Tibial artery (tissue), 4 donors: ENCODE data around the gene NR4A1.

Experiments used
- DNase-seq, 2 donors: peaks; one replicate each; pipeline ENCODE4 v3.0.0-alpha.2; 2019
- H3K27ac ChIP-seq, 2 donors: fragments of 200-600 bp; sonication (generic) in 1 of 2; 1 replicate in 1 of 2; 2 replicates in 1 of 2; pipeline ENCODE4 v1.5.1; 2018 to 2019; ENCODE audit warnings: mild to moderate bottlenecking in 1 of 2
- H3K27me3 ChIP-seq, 2 donors: fragments of 200-600 bp; sonication (generic) in 1 of 2; one replicate each; pipeline versions ENCODE4 v1.5.1 to v1.6.0; 2016 to 2019
- H3K36me3 ChIP-seq, 3 donors: fragments of 200-600 bp; sonication (generic) in 2 of 3; one replicate each; pipeline ENCODE4 v1.5.1; 2016 to 2019; ENCODE audit warnings: mild to moderate bottlenecking in 2 of 3
- H3K4me1 ChIP-seq, 4 donors: fragments of 200-600 bp; sonication (generic) in 2 of 4; 1 replicate in 3 of 4; 2 replicates in 1 of 4; pipeline ENCODE4 v1.5.1; 2016 to 2019
- H3K4me3 ChIP-seq, 2 donors: fragments of 200-600 bp; sonication (generic) in 1 of 2; 1 replicate in 1 of 2; 2 replicates in 1 of 2; pipeline ENCODE4 v1.5.1; 2018 to 2019; ENCODE audit warnings: mild to moderate bottlenecking in 2 of 2
- H3K9me3 ChIP-seq, 3 donors: fragments of 200-600 bp; sonication (generic) in 1 of 3; one replicate each; pipeline ENCODE4 v1.5.1; 2016 to 2019
- intact Hi-C: fragments of 100-400 bp; cut with DNase I; formaldehyde crosslinking; loops from one replicate; pipeline ENCODE4 v1.15.0; 2023; ENCODE audit warnings: low total_unique reads
- TF ChIP-seq, protein P1 (sequence below), 2 experiments: fragments of 200-600 bp in 1 of 2; fragments of 450-650 bp in 1 of 2; IDR thresholded peaks; one replicate each; pipeline ENCODE4 v1.5.1; 2017 to 2019; ENCODE audit warnings: antibody characterized with exemption in 2 of 2, mild to moderate bottlenecking in 1 of 2, moderate library complexity in 1 of 2

Gene NR4A1

DNA sequence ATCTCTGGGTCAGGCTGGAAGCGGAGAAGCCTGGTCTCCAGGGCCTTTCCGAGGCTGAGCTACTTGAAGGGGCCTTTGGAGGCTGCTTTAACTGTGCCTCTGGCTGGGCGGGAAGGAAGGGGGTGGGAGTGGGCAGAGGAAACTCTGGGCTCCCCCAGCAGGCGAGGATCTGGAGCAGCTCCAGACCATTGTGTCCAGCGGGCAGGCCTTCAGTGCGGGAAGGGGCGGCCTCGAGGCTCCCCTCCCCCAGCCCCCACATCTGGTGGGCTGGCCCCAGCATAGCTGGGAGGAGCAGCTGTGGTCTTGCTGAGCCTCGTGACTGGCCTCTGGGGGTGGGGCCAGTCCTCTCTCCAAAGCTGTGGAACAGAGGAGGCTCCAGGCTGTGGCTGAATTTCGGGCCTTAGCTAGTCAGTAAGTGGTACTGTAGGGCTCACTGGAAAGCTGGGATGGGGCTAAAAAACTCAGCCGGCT lies 41.1 kb upstream of the NR4A1 start:
- no peaks in the 10 kb centered on the region for H3K9me3 ChIP-seq
- peak; percentile 84 to 85 for DNase-seq
- intact Hi-C loops = no loop called here
- peaks cover 0 to 18% (median 16%) of the 10 kb centered on the region in 3 donors for H3K36me3 ChIP-seq
- TF ChIP-seq, protein P1, sequence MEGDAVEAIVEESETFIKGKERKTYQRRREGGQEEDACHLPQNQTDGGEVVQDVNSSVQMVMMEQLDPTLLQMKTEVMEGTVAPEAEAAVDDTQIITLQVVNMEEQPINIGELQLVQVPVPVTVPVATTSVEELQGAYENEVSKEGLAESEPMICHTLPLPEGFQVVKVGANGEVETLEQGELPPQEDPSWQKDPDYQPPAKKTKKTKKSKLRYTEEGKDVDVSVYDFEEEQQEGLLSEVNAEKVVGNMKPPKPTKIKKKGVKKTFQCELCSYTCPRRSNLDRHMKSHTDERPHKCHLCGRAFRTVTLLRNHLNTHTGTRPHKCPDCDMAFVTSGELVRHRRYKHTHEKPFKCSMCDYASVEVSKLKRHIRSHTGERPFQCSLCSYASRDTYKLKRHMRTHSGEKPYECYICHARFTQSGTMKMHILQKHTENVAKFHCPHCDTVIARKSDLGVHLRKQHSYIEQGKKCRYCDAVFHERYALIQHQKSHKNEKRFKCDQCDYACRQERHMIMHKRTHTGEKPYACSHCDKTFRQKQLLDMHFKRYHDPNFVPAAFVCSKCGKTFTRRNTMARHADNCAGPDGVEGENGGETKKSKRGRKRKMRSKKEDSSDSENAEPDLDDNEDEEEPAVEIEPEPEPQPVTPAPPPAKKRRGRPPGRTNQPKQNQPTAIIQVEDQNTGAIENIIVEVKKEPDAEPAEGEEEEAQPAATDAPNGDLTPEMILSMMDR (IDR thresholded peaks at IDR 0.05) = no peak
- H3K4me1 ChIP-seq = peaks cover 0 to 37% (median 14%) of the 10 kb centered on the region in 4 donors
- peaks cover 0 to 33% of the 10 kb centered on the region in 2 donors for H3K27me3 ChIP-seq
- H3K4me3 ChIP-seq = peak overlapping the region in 1 of 2 donors; percentile 57
- peak overlapping the region; percentile 48 to 57 for H3K27ac ChIP-seq

- Histone ChIP-seq H3K27ac (peak overlapping the region; percentile 48 to 57), H3K36me3 (peaks cover 0 to 18% (median 16%) of the 10 kb centered on the region in 3 donors), H3K27me3 (peaks cover 0 to 33% of the 10 kb centered on the region in 2 donors), H3K9me3 (no peaks in the 10 kb centered on the region), H3K4me3 (no peak overlapping the region), H3K4me1 (peaks cover 0 to 34% (median 15%) of the 10 kb centered on the region in 4 donors)
- DNase-seq = no peak
- intact Hi-C loops = no loop called here
- TF ChIP-seq, protein P1 (IDR thresholded peaks at IDR 0.05) = no peak
Measured at GRCh38 chr12:52010692-52011601, 40.3 kb upstream of the NR4A1 start.

- TF ChIP-seq, protein P1 (IDR thresholded peaks at IDR 0.05) = no peak
- H3K9me3 ChIP-seq = no peaks in the 10 kb centered on the region
- H3K4me1 ChIP-seq = peaks cover 0 to 27% (median 11%) of the 10 kb centered on the region in 4 donors
- no peak overlapping the region for H3K4me3 ChIP-seq
- no peak for DNase-seq
- H3K27me3 ChIP-seq = peaks cover 0 to 33% of the 10 kb centered on the region in 2 donors
- intact Hi-C loops = no loop called here
- H3K36me3 ChIP-seq = peaks cover 0 to 18% (median 16%) of the 10 kb centered on the region in 3 donors
- H3K27ac ChIP-seq = no peak overlapping the region
Measured at GRCh38 chr12:52011602-52012214, 39.5 kb upstream of the NR4A1 start.

DNA sequence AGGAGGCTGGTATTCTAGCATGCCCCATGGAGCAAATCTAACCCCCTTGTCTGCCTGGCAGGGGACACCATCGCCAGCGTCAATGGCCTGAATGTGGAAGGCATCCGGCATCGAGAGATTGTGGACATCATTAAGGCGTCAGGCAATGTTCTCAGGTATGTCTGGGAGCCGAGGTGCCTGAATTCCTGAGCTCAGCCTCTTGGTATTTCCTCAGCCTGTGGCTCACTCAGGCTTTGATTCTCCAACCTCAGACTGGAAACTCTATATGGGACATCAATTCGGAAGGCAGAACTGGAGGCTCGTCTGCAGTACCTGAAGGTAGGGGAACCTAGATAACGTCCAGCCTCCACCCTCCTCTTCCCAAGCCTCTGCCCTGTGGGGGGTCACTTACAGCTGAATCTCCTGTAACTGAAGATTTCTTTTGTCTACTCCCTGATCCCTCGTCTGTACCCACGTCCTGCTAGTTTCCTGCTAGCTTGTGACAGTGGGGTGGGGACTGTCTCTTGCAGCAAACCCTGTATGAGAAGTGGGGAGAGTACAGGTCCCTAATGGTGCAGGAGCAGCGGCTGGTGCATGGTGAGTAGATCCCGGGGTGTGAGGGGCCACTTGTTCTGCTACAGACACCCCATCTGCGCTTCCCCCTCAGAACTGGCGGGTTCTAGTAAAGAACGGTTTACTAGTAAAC lies 37.5 kb upstream of the NR4A1 start:
- Histone ChIP-seq H3K27me3 (peaks cover 0 to 24% of the 10 kb centered on the region in 2 donors), H3K9me3 (no peaks in the 10 kb centered on the region), H3K4me3 (no peak overlapping the region), H3K36me3 (peaks cover 0 to 18% (median 16%) of the 10 kb centered on the region in 3 donors), H3K4me1 (peaks cover 0 to 15% (median 5%) of the 10 kb centered on the region in 4 donors), H3K27ac (no peak overlapping the region)
- DNase-seq = no peak
- intact Hi-C loops = no loop called here
- TF ChIP-seq, protein P1 (IDR thresholded peaks at IDR 0.05) = no peak
